GM23338 (cell line): Measurements from ENCODE around the gene DPYD. TPM values are rescaled to one million over a fixed set of nuclear protein-coding genes. Genes with fewer than 3 reads are reported as not detected.

Source experiments
- ATAC-seq: fragments of 200-7000 bp; cut with Tn5 transposase; 3 replicates; pipeline ENCODE4 v1.9.1; 2020
- DNase-seq: peaks from one replicate; pipeline ENCODE4 v3.0.0-alpha.2; 2015; ENCODE audit warnings: low spot score
- H2AFZ ChIP-seq: fragments of 200-600 bp; sonication (generic); 2 replicates; pipeline ENCODE4 v1.8.0; 2016; ENCODE audit warnings: antibody characterized with exemption, mild to moderate bottlenecking, moderate library complexity
- H3F3A ChIP-seq: fragments of 200-600 bp; sonication (generic); replicated peaks from 2 replicates; pipeline ENCODE4 v1.8.0; 2017; ENCODE audit warnings: antibody characterized with exemption, mixed run types, low read depth
- H3K27ac ChIP-seq: fragments of 200-600 bp; sonication (generic); 2 replicates; pipeline ENCODE4 v1.6.1; 2016; ENCODE audit warnings: low read depth
- H3K27me3 ChIP-seq: fragments of 200-600 bp; sonication (generic); 2 replicates; pipeline ENCODE4 v1.8.0; 2016; ENCODE audit warnings: mild to moderate bottlenecking, mixed run types, moderate library complexity; ENCODE audit not compliant: insufficient read depth
- H3K36me3 ChIP-seq: fragments of 200-600 bp; sonication (generic); 2 replicates; pipeline ENCODE4 v1.8.0; 2016; ENCODE audit warnings: mild to moderate bottlenecking; ENCODE audit not compliant: insufficient read depth
- H3K4me1 ChIP-seq: fragments of 200-600 bp; sonication (generic); 2 replicates; pipeline ENCODE4 v1.8.0; 2016; ENCODE audit warnings: mild to moderate bottlenecking, moderate library complexity; ENCODE audit not compliant: insufficient read depth
- H3K4me2 ChIP-seq: fragments of 200-600 bp; sonication (generic); 2 replicates; pipeline ENCODE4 v1.7.1; 2017; ENCODE audit warnings: mixed run types
- H3K4me3 ChIP-seq: fragments of 200-600 bp; sonication (generic); 2 replicates; pipeline ENCODE4 v1.6.1; 2016; ENCODE audit warnings: mixed run types
- H3K79me2 ChIP-seq: fragments of 200-600 bp; sonication (generic); replicated peaks from 2 replicates; pipeline ENCODE4 v1.8.0; 2017; ENCODE audit warnings: mild to moderate bottlenecking; ENCODE audit not compliant: insufficient read depth
- H3K9me2 ChIP-seq: fragments of 200-600 bp; sonication (generic); 2 replicates; pipeline ENCODE4 v1.8.0; 2017; ENCODE audit not compliant: insufficient read depth
- H4K20me1 ChIP-seq: fragments of 200-600 bp; sonication (generic); replicated peaks from 2 replicates; pipeline ENCODE4 v1.8.0; 2017; ENCODE audit warnings: mild to moderate bottlenecking; ENCODE audit not compliant: insufficient read depth
- H3K27ac Mint-ChIP-seq: 2 replicates; pipeline ENCODE4 v1.8.0; 2020; ENCODE audit warnings: inconsistent platforms, mild to moderate bottlenecking, moderate library complexity, mixed read lengths
- H3K27me3 Mint-ChIP-seq: 3 replicates; pipeline ENCODE4 v1.8.0; 2022; ENCODE audit warnings: low read depth, mild to moderate bottlenecking, moderate library complexity, mixed read lengths, inconsistent platforms; ENCODE audit not compliant: insufficient read depth, poor library complexity
- H3K36me3 Mint-ChIP-seq: 3 replicates; pipeline ENCODE4 v1.8.0; 2021; ENCODE audit warnings: low read depth, mild to moderate bottlenecking, inconsistent platforms, moderate library complexity, mixed read lengths
- H3K4me1 Mint-ChIP-seq: 3 replicates; pipeline ENCODE4 v1.8.0; 2020; ENCODE audit warnings: mild to moderate bottlenecking, inconsistent platforms, mixed read lengths
- H3K4me3 Mint-ChIP-seq: 3 replicates; pipeline ENCODE4 v1.8.0; 2021; ENCODE audit warnings: moderate library complexity, mild to moderate bottlenecking, inconsistent platforms, mixed read lengths
- H3K9me3 Mint-ChIP-seq: 3 replicates; pipeline ENCODE4 v1.8.0; 2020; ENCODE audit warnings: moderate library complexity, mild to moderate bottlenecking, inconsistent platforms, mixed read lengths
- CTCF ChIP-seq, 2 experiments: fragments of 200-600 bp in 1 of 2; sonication (generic) in 1 of 2; conservative IDR thresholded peaks; 2 replicates each; pipeline versions ENCODE4 v1.5.1 to v1.6.1; 2016 to 2017; ENCODE audit warnings: antibody characterized with exemption in 2 of 2, low read depth in 2 of 2, mild to moderate bottlenecking in 2 of 2, moderate library complexity in 1 of 2
- ETS1 ChIP-seq: IDR thresholded peaks from 2 replicates; pipeline ENCODE4 v1.6.1; 2016; ENCODE audit warnings: antibody characterized with exemption
- EZH2phosphoT487 ChIP-seq: fragments of 200-600 bp; sonication (generic); IDR thresholded peaks from one replicate; pipeline ENCODE4 v1.8.1; 2018; ENCODE audit warnings: antibody characterized with exemption; ENCODE audit not compliant: unreplicated experiment
- STAT1 ChIP-seq: IDR thresholded peaks from one replicate; pipeline ENCODE4 v1.6.1; 2016; ENCODE audit warnings: antibody characterized with exemption; ENCODE audit not compliant: unreplicated experiment
- ZNF462 ChIP-seq: fragments of 250-450 bp; sonication (Bioruptor Pico); IDR thresholded peaks from 2 replicates; pipeline ENCODE4 v1.5.0; 2020; ENCODE audit warnings: mild to moderate bottlenecking, moderate library complexity
- polyA plus RNA-seq: library from polyadenylated mRNA; unstranded; fragments of >200 nt; fragmentation: Nextera tagmentation; extraction: Ambion mirVana; gene quantifications from 2 replicates; pipeline ENCODE4 v1.2.1, GENCODE V29; 2016
- total RNA-seq: library from RNA; depleted of rRNA; stranded (reverse); fragments of >200 nt; shearing (Covaris generic); gene quantifications from 2 replicates; pipeline ENCODE4 v1.2.3, GENCODE V29; 2014

The DPYD gene
- total and polyA plus RNA-seq, 2 experiments from 2014 or later, result 0.50 to 1.6 TPM

- Mint-ChIP-seq H3K36me3 (no peaks in the 10 kb centered on the region; the same call in 2 of the 3 replicates), H3K9me3 (no peaks in the 10 kb centered on the region; the same call in 2 of the 3 replicates), H3K4me3 (no peak overlapping the region), H3K4me1 (0 out of 3 replicates have a peak, but pooled peaks cover 2% of the 10 kb centered on the region), H3K27ac (no peak overlapping the region), H3K27me3 (no peaks in the 10 kb centered on the region)
- Histone ChIP-seq H3K9me2 (no peaks in the 10 kb centered on the region), H3K4me1 (peaks cover 5% of the 10 kb centered on the region; the same call in 1 of the 2 replicates), H3K79me2 (no peaks in the 10 kb centered on the region), H2AFZ (no peak overlapping the region), H3K27me3 (no peaks in the 10 kb centered on the region), H3K4me3 (no peak overlapping the region), H3K36me3 (no peaks in the 10 kb centered on the region), H3K4me2 (no peak overlapping the region), H3F3A (no peaks in the 10 kb centered on the region), H4K20me1 (no peaks in the 10 kb centered on the region), H3K27ac (no peak overlapping the region)
- ATAC-seq, result no peak
- TF ChIP-seq ETS1 (no peak), ZNF462 (CRISPR knock-in tag) (no peak), EZH2phosphoT487 (no peak), CTCF (conservative IDR thresholded peaks at IDR 0.05; ENCODE audit: low read depth in 2 of 2) (no peak), STAT1 (no peak)
- no peak for DNase-seq
These were observed 825.1 kb downstream of the DPYD start for GRCh38 chr1:97095764-97096163.
